PFSK-1 (cell line): Measurements from ENCODE around the gene SLC12A9.

Experiments used
- FOXP2 ChIP-seq: optimal IDR thresholded peaks from 2 replicates; pipeline ENCODE3; 2011; ENCODE audit warnings: borderline replicate concordance, control low read depth, inconsistent platforms; ENCODE audit not compliant: insufficient read depth; ENCODE audit errors: extremely low read length, extremely low read depth
- POLR2AphosphoS5 ChIP-seq: IDR thresholded peaks from 2 replicates; pipeline ENCODE4 v1.6.1; 2012; ENCODE audit warnings: low read depth, mild to moderate bottlenecking, control low read depth, low read length, moderate library complexity
- REST ChIP-seq, 2 experiments: IDR thresholded peaks; 2 replicates each; pipeline versions ENCODE4 v1.6.1 to v1.8.0; 2011 to 2012; ENCODE audit warnings: low read depth in 2 of 2, low read length in 2 of 2, control low read depth in 1 of 2, inconsistent platforms in 1 of 2, mild to moderate bottlenecking in 1 of 2, moderate library complexity in 1 of 2; ENCODE audit not compliant: insufficient read depth in 1 of 2
- SIN3A ChIP-seq: IDR thresholded peaks from 2 replicates; pipeline ENCODE4 v1.6.1; 2012; ENCODE audit warnings: mild to moderate bottlenecking, low read length, moderate library complexity, borderline replicate concordance; ENCODE audit not compliant: insufficient read depth
- TAF1 ChIP-seq: IDR thresholded peaks from 2 replicates; pipeline ENCODE4 v1.6.1; 2012; ENCODE audit warnings: low read length, control low read depth, borderline replicate concordance; ENCODE audit not compliant: insufficient read depth

The SLC12A9 gene

GRCh38 chr7:100911484-100911883 lies 59.0 kb downstream of the SLC12A9 start:
- TF ChIP-seq SIN3A (no peak), POLR2AphosphoS5 (no peak), FOXP2 (no peak), TAF1 (no peak), REST (IDR thresholded peaks at IDR 0.05; ENCODE audit: insufficient read depth in 1 of 2, low read depth in 2 of 2, low read length in 2 of 2) (no peak)

- TF ChIP-seq TAF1 (no peak), POLR2AphosphoS5 (no peak), FOXP2 (no peak), SIN3A (no peak), REST (IDR thresholded peaks at IDR 0.05; ENCODE audit: insufficient read depth in 1 of 2, low read depth in 2 of 2, low read length in 2 of 2) (no peak)
Measured at GRCh38 chr7:100914208-100914878, 61.8 kb downstream of the SLC12A9 start.

DNA sequence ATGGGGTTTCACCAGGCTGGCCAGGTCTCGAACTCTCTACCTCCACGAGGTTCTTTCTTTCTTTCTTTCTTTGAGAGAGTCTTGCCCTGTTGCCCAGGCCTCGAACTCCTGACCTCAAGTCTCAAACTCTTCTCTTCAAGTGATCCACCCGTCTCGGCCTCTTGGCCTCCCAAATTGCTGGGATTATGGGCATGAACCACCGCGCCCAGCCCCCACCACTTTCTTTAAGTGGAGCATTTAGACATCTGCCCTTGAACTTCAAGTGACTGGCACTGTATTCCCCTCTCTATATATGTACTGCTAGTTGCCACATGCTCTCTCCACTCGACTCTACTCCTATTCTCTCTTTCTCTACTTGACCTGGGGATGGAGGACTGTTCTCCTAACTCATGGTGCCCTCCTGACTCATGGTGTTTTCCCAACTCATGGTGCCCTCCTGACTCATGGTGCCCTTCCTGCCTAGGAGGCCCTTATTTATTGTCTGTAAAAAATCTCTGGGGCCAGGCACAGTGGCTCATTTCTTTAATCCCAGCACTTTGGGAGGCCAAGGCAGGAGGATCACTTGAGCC lies 62.5 kb downstream of the SLC12A9 start:
- TF ChIP-seq POLR2AphosphoS5 (no peak), TAF1 (no peak), SIN3A (no peak), FOXP2 (no peak), REST (IDR thresholded peaks at IDR 0.05; ENCODE audit: insufficient read depth in 1 of 2, low read depth in 2 of 2, low read length in 2 of 2) (no peak)
